Caco-2 (cell line): ENCODE measurements around the gene HNRNPH2. TPM values are rescaled to one million over a fixed set of nuclear protein-coding genes. Genes with fewer than 3 reads are reported as not detected.

ENCODE experiments used
- BruUV-seq: library from RNA; stranded (reverse); fragments of 400-500 nt; replicated peaks from 2 replicates; lab custom pipeline; 2021; lab: Mats Ljungman, UMichigan
- CTCF ChIA-PET: fragments of 300-600 bp; sonication (Branson Sonifier 250); formaldehyde crosslinking; loops from one replicate; lab custom pipeline; 2022; ENCODE audit warnings: antibody characterized with exemption; lab: Charles Lee
- POLR2A ChIA-PET: fragments of 300-600 bp; sonication (Branson Sonifier 250); formaldehyde crosslinking; loops from one replicate; lab custom pipeline; 2022; ENCODE audit warnings: antibody characterized with exemption; lab: Charles Lee
- DNase-seq, 2 experiments: peaks; one replicate each; pipeline versions ENCODE4 v3.0.0 to v3.0.0-alpha.2; 2020 to 2022
- H3K27me3 ChIP-seq: replicated peaks from 2 replicates; pipeline ENCODE4 v1.6.0; 2011; ENCODE audit warnings: low read length; ENCODE audit not compliant: control insufficient read depth, insufficient read depth
- H3K36me3 ChIP-seq: 2 replicates; pipeline ENCODE4 v1.5.1; 2011; ENCODE audit warnings: low read length; ENCODE audit not compliant: control insufficient read depth, insufficient read depth
- H3K4me1 ChIP-seq: fragments of 250-450 bp; sonication (Bioruptor Pico); 2 replicates; pipeline ENCODE4 v1.5.1; 2020; ENCODE audit warnings: mild to moderate bottlenecking
- H3K4me3 ChIP-seq: 2 replicates; pipeline ENCODE4 v1.5.1; 2011; ENCODE audit warnings: low read depth, mild to moderate bottlenecking, control low read depth, low read length
- H3K9me3 ChIP-seq: fragments of 250-450 bp; sonication (Bioruptor Pico); 2 replicates; pipeline ENCODE4 v1.5.1; 2020; ENCODE audit warnings: mild to moderate bottlenecking, moderate library complexity
- H3K27ac Mint-ChIP-seq: one replicate; pipeline ENCODE4 v1.8.0; 2022; ENCODE audit warnings: mixed read lengths; ENCODE audit not compliant: unreplicated experiment
- H3K27me3 Mint-ChIP-seq: one replicate; pipeline ENCODE4 v1.8.0; 2022; ENCODE audit warnings: mixed read lengths; ENCODE audit not compliant: insufficient read depth, unreplicated experiment
- H3K36me3 Mint-ChIP-seq: one replicate; pipeline ENCODE4 v1.8.0; 2022; ENCODE audit warnings: mild to moderate bottlenecking, mixed read lengths; ENCODE audit not compliant: insufficient read depth, unreplicated experiment
- H3K4me1 Mint-ChIP-seq: one replicate; pipeline ENCODE4 v1.8.0; 2022; ENCODE audit warnings: low read depth, mixed read lengths; ENCODE audit not compliant: unreplicated experiment
- H3K4me3 Mint-ChIP-seq: one replicate; pipeline ENCODE4 v1.8.0; 2022; ENCODE audit warnings: mild to moderate bottlenecking, moderate library complexity, mixed read lengths; ENCODE audit not compliant: unreplicated experiment
- H3K9me3 Mint-ChIP-seq: one replicate; pipeline ENCODE4 v1.8.0; 2022; ENCODE audit warnings: mixed read lengths; ENCODE audit not compliant: unreplicated experiment
- CTCF ChIP-seq, 2 experiments: fragments of 200-600 bp in 1 of 2; IDR thresholded peaks; 1 replicate in 1 of 2; 2 replicates in 1 of 2; pipeline versions ENCODE4 v1.5.1 to v1.8.0; 2011 to 2022; ENCODE audit warnings: antibody characterized with exemption in 1 of 2, control low read depth in 1 of 2, inconsistent platforms in 1 of 2, low read depth in 1 of 2, low read length in 1 of 2, mild to moderate bottlenecking in 1 of 2, moderate library complexity in 1 of 2; ENCODE audit not compliant: insufficient read depth in 1 of 2, severe bottlenecking in 1 of 2, unreplicated experiment in 1 of 2
- intact Hi-C: fragments of 100-400 bp; cut with micrococcal nuclease; formaldehyde crosslinking; loops from one replicate; pipeline ENCODE4 v1.10.0; 2022; ENCODE audit not compliant: unreplicated experiment
- total RNA-seq: library from RNA; stranded (reverse); gene quantifications from 2 replicates; pipeline ENCODE4 v1.2.3, GENCODE V29; 2022

HNRNPH2 gene
- total RNA-seq, 1 experiment from 2014 or later, result 46.1 TPM

GRCh38 chrX:101397779-101398178 lies 10.2 kb upstream of the HNRNPH2 start:
- H3K27ac Mint-ChIP-seq, result no peak overlapping the region
- no peaks in the 10 kb centered on the region for H3K9me3 Mint-ChIP-seq
- Histone ChIP-seq H3K4me3 (no peak overlapping the region), H3K9me3 (no peaks in the 10 kb centered on the region), H3K4me1 (no peaks in the 10 kb centered on the region), H3K27me3 (no peaks in the 10 kb centered on the region), H3K36me3 (no peaks in the 10 kb centered on the region)
- no peak for DNase-seq
- peaks cover 44% of the 10 kb centered on the region for H3K36me3 Mint-ChIP-seq
- BruUV-seq, result no TSS peak
- peaks cover 4% of the 10 kb centered on the region for H3K4me1 Mint-ChIP-seq
- TF ChIP-seq CTCF (IDR thresholded peaks at IDR 0.05; ENCODE audit: insufficient read depth in 1 of 2, low read depth in 1 of 2, low read length in 1 of 2, severe bottlenecking in 1 of 2, unreplicated experiment in 1 of 2), result no peak
- ChIA-PET CTCF (no interaction called here), POLR2A (no interaction called here)
- no peak overlapping the region for H3K4me3 Mint-ChIP-seq
- H3K27me3 Mint-ChIP-seq, result no peaks in the 10 kb centered on the region
- intact Hi-C loops, result no loop called here

GRCh38 chrX:101398694-101399093 lies 9.3 kb upstream of the HNRNPH2 start:
- H3K27me3 ChIP-seq, result no peaks in the 10 kb centered on the region
- H3K4me3 ChIP-seq, result no peak overlapping the region
- DNase-seq, result no peak
- H3K27me3 Mint-ChIP-seq, result no peaks in the 10 kb centered on the region
- H3K4me3 Mint-ChIP-seq, result no peak overlapping the region
- no TSS peak for BruUV-seq
- no peak for TF ChIP-seq CTCF (IDR thresholded peaks at IDR 0.05; ENCODE audit: insufficient read depth in 1 of 2, low read depth in 1 of 2, low read length in 1 of 2, severe bottlenecking in 1 of 2, unreplicated experiment in 1 of 2)
- no peak overlapping the region for H3K27ac Mint-ChIP-seq
- no peaks in the 10 kb centered on the region for H3K4me1 ChIP-seq
- CTCF ChIA-PET, result no interaction called here
- peaks cover 4% of the 10 kb centered on the region for H3K4me1 Mint-ChIP-seq
- intact Hi-C loops, result no loop called here
- no peaks in the 10 kb centered on the region for H3K36me3 ChIP-seq
- POLR2A ChIA-PET, result no interaction called here
- H3K9me3 Mint-ChIP-seq, result no peaks in the 10 kb centered on the region
- no peaks in the 10 kb centered on the region for H3K9me3 ChIP-seq
- peaks cover 38% of the 10 kb centered on the region for H3K36me3 Mint-ChIP-seq

GRCh38 chrX:101399825-101400224 lies 8.2 kb upstream of the HNRNPH2 start:
- no peak overlapping the region for H3K27ac Mint-ChIP-seq
- no peaks in the 10 kb centered on the region for H3K36me3 ChIP-seq
- no peak for DNase-seq
- no peak overlapping the region for H3K4me3 Mint-ChIP-seq
- no peaks in the 10 kb centered on the region for H3K27me3 ChIP-seq
- no peak for TF ChIP-seq CTCF (IDR thresholded peaks at IDR 0.05; ENCODE audit: insufficient read depth in 1 of 2, low read depth in 1 of 2, low read length in 1 of 2, severe bottlenecking in 1 of 2, unreplicated experiment in 1 of 2)
- H3K27me3 Mint-ChIP-seq, result no peaks in the 10 kb centered on the region
- peaks cover 4% of the 10 kb centered on the region for H3K4me1 Mint-ChIP-seq
- intact Hi-C loops, result no loop called here
- CTCF ChIA-PET, result no interaction called here
- H3K4me3 ChIP-seq, result no peak overlapping the region
- no peaks in the 10 kb centered on the region for H3K9me3 ChIP-seq
- no peaks in the 10 kb centered on the region for H3K4me1 ChIP-seq
- H3K36me3 Mint-ChIP-seq, result peaks cover 34% of the 10 kb centered on the region
- H3K9me3 Mint-ChIP-seq, result no peaks in the 10 kb centered on the region
- no TSS peak for BruUV-seq
- POLR2A ChIA-PET, result no interaction called here
